Activated CD8-positive, alpha-beta memory T cell treated with anti-CD3 and anti-CD28 coated beads for 48 hours (primary cell): ENCODE measurements around the gene ATP8A2.

Source experiments
- DNase-seq, 3 experiments: peaks; one replicate each; pipeline ENCODE4 v3.0.0-alpha.2; 2020; ENCODE audit warnings: low read depth in 2 of 3, low spot score in 2 of 3

Gene ATP8A2

GRCh38 chr13:25874907-25875306 lies 503.1 kb downstream of the ATP8A2 start:
- DNase-seq, result no peak

GRCh38 chr13:25876247-25876646 lies 504.5 kb downstream of the ATP8A2 start:
- no peak for DNase-seq

- DNase-seq, result no peak
Observed at GRCh38 chr13:25879466-25879865, 507.7 kb downstream of the ATP8A2 start.

GRCh38 chr13:25881136-25881926 lies 509.6 kb downstream of the ATP8A2 start:
- no peak for DNase-seq

GRCh38 chr13:25881971-25882451 lies 510.2 kb downstream of the ATP8A2 start:
- no peak for DNase-seq

- DNase-seq, result no peak
Observed at GRCh38 chr13:25882466-25883357, 510.9 kb downstream of the ATP8A2 start.

- no peak for DNase-seq
Observed at GRCh38 chr13:25885418-25885817, 513.6 kb downstream of the ATP8A2 start.

GRCh38 chr13:25886438-25887214 lies 514.9 kb downstream of the ATP8A2 start:
- DNase-seq, result no peak

- DNase-seq, result no peak
Observed at GRCh38 chr13:25887962-25888655, 516.3 kb downstream of the ATP8A2 start.

- no peak for DNase-seq
Observed at GRCh38 chr13:25890671-25891212, 519.0 kb downstream of the ATP8A2 start.

- DNase-seq, result no peak
Observed at GRCh38 chr13:25898991-25899390, 527.2 kb downstream of the ATP8A2 start.

GRCh38 chr13:25899464-25899863 lies 527.7 kb downstream of the ATP8A2 start:
- no peak for DNase-seq

GRCh38 chr13:25899952-25900351 lies 528.2 kb downstream of the ATP8A2 start:
- no peak for DNase-seq

- DNase-seq, result no peak
Observed at GRCh38 chr13:25901460-25902376, 529.9 kb downstream of the ATP8A2 start.

GRCh38 chr13:25902455-25902854 lies 530.7 kb downstream of the ATP8A2 start:
- DNase-seq, result no peak

GRCh38 chr13:25902891-25903341 lies 531.1 kb downstream of the ATP8A2 start:
- no peak for DNase-seq

GRCh38 chr13:25904830-25905229 lies 533.1 kb downstream of the ATP8A2 start:
- no peak for DNase-seq

- DNase-seq, result no peak
Observed at GRCh38 chr13:25905611-25906010, 533.8 kb downstream of the ATP8A2 start.

GRCh38 chr13:25906191-25906661 lies 534.5 kb downstream of the ATP8A2 start:
- no peak for DNase-seq
